PC-9 (cell line): Measurements from ENCODE around the gene HDX.

Source experiments
- EZH2 ChIP-seq: fragments of 200-600 bp; sonication (generic); IDR thresholded peaks from 2 replicates; pipeline ENCODE4 v1.8.0; 2017; ENCODE audit warnings: antibody characterized with exemption, low read depth
- TF ChIP-seq, protein P1 (sequence below): fragments of 200-600 bp; sonication (generic); conservative IDR thresholded peaks from 2 replicates; pipeline ENCODE4 v1.6.1; 2017; ENCODE audit warnings: mixed run types, antibody characterized with exemption, mild to moderate bottlenecking, moderate library complexity

DNA sequence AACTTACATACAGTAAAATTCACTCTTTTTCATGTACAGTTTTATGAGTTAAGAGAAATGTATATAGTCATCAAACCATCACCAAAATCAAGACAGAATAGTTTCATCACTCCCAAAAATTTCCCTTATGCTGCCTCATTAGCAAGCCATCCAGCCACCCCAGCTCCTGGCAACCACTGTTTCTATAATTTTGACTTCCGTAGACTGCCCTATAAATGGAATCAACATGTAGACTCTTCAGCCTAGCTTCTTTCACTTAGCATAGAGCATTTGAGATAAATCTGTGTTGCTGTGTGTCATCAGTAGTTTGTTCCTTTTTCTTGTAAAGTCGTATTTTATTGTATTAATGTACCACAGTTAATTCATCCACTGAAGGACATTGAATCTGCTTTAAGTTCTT is 23.2 kb downstream of the HDX start:
- no peak for TF ChIP-seq EZH2
- TF ChIP-seq, protein P1, sequence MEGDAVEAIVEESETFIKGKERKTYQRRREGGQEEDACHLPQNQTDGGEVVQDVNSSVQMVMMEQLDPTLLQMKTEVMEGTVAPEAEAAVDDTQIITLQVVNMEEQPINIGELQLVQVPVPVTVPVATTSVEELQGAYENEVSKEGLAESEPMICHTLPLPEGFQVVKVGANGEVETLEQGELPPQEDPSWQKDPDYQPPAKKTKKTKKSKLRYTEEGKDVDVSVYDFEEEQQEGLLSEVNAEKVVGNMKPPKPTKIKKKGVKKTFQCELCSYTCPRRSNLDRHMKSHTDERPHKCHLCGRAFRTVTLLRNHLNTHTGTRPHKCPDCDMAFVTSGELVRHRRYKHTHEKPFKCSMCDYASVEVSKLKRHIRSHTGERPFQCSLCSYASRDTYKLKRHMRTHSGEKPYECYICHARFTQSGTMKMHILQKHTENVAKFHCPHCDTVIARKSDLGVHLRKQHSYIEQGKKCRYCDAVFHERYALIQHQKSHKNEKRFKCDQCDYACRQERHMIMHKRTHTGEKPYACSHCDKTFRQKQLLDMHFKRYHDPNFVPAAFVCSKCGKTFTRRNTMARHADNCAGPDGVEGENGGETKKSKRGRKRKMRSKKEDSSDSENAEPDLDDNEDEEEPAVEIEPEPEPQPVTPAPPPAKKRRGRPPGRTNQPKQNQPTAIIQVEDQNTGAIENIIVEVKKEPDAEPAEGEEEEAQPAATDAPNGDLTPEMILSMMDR: no peak
